Measurements from ENCODE around the gene JAK1. TPM values are rescaled to one million over a fixed set of nuclear protein-coding genes. Genes with fewer than 3 reads are reported as not detected.

Gene JAK1
- total and polyA plus RNA-seq, 9 of the 15 experiments (the other 6 are each of a cell fraction or from before 2014, with no cell fraction given): 9.7 to 44.1 (median 42.5) TPM

DNA sequence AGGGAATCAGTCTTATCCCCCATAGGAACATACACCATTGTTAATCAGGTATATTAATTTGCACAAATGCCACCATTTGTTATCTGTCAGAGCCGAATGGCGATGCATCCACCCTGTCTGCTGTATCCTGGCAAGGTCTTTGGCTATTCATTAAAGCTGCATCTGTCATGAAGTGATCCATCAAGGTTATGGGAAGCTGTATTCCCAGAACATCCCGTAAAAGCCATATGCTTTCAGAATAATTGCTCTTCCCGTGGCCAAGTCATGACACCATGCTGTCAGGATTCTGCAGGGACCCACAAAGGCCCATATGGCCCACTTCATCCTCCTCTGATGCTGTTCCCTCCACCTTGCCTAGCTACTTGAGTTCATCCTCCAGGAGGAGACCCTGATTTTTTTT lies 117.5 kb downstream of the JAK1 start:
- no peaks in the 10 kb centered on the region for H3K9me1 ChIP-seq (ENCODE audit: control insufficient read depth, insufficient read depth, low read length)
- intact Hi-C loops (cut with micrococcal nuclease): no loop called here
- no TSS peak for BruUV-seq (replicated peaks)
- no peaks in the 10 kb centered on the region for H3K4me1 ChIP-seq (replicated peaks in 1 of 2; ENCODE audit: control insufficient read depth in 2 of 2, insufficient read depth in 2 of 2, low read length in 2 of 2)
- no peak overlapping the region for H3K27ac ChIP-seq (ENCODE audit: extremely low read depth, low read depth, low read length)
- DNase-seq (ENCODE audit: extremely low read depth in 1 of 4, low spot score in 3 of 4): no peak
- TF ChIP-seq, protein P1, sequence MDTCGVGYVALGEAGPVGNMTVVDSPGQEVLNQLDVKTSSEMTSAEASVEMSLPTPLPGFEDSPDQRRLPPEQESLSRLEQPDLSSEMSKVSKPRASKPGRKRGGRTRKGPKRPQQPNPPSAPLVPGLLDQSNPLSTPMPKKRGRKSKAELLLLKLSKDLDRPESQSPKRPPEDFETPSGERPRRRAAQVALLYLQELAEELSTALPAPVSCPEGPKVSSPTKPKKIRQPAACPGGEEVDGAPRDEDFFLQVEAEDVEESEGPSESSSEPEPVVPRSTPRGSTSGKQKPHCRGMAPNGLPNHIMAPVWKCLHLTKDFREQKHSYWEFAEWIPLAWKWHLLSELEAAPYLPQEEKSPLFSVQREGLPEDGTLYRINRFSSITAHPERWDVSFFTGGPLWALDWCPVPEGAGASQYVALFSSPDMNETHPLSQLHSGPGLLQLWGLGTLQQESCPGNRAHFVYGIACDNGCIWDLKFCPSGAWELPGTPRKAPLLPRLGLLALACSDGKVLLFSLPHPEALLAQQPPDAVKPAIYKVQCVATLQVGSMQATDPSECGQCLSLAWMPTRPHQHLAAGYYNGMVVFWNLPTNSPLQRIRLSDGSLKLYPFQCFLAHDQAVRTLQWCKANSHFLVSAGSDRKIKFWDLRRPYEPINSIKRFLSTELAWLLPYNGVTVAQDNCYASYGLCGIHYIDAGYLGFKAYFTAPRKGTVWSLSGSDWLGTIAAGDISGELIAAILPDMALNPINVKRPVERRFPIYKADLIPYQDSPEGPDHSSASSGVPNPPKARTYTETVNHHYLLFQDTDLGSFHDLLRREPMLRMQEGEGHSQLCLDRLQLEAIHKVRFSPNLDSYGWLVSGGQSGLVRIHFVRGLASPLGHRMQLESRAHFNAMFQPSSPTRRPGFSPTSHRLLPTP (IDR thresholded peaks at IDR 0.05; ENCODE audit: borderline replicate concordance, extremely low read depth, insufficient read length): no peak
- H3K4me2 ChIP-seq (ENCODE audit: insufficient read depth, low read length): no peak overlapping the region
- 86% methylated on average over 4 of the region's 4 CpGs for WGBS (ENCODE audit: insufficient coverage, low coverage, missing lambda C conversion rate)
- CTCF ChIA-PET (ENCODE audit: low intra/inter-chr PET ratio): interaction anchor here (0.6 kb wide), 1 partner anchor 30 kb away, joined by 3 read pairs; no protein-coding TSS in a partner anchor
- in situ Hi-C loops (cut with MboI): no loop called here
- no peak overlapping the region for H3K4me3 ChIP-seq
- peaks cover 53% of the 10 kb centered on the region; the same call in 2 of the 3 replicates for H3K36me3 ChIP-seq (ENCODE audit: control insufficient read depth, insufficient read depth, low read length)
- no peak overlapping the region for H2AFZ ChIP-seq (ENCODE audit: low read depth, low read length)
- no peaks in the 10 kb centered on the region for H3K79me2 ChIP-seq (ENCODE audit: control insufficient read depth, insufficient read depth, low read length)
- no peak for FAIRE-seq
- no peaks in the 10 kb centered on the region for H3K9me3 ChIP-seq (replicated peaks; ENCODE audit: control insufficient read depth, insufficient read depth, low read depth, low read length)
- H4K20me1 ChIP-seq (replicated peaks; ENCODE audit: control insufficient read depth, insufficient read depth, low read length): no peaks in the 10 kb centered on the region
- POLR2A ChIA-PET: interaction anchor here (0.6 to 0.7 kb wide), 2 partner anchors 8 to 384 kb away, joined by 3 read pairs; no protein-coding TSS in a partner anchor
- no peak overlapping the region for H3K9ac ChIP-seq (ENCODE audit: insufficient read depth in 1 of 2, low read depth in 2 of 2, low read length in 2 of 2)
- no peaks in the 10 kb centered on the region for H3K27me3 ChIP-seq (ENCODE audit: control insufficient read depth in 2 of 2, insufficient read depth in 2 of 2, low read length in 2 of 2)
- no peak for ATAC-seq

DNA sequence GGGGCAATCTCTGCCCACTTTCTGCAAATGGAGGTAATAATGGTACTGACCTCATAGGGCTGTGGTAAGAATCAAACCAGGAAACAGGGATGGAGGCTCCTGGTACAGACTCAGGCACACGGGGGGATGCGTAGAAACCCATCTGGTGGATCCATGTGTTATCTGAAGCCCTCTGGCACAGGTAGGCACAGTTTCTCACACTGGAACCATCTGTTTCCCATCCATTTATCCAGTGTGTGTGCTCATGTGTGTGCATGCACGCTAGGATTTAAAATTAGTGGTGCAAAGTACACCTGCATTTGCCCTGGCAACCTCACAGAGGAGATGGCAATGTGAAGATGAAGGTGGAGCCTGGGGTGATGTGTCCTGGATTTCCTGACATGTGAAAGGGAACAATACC lies 118.2 kb downstream of the JAK1 start:
- Histone ChIP-seq H3K4me1 (replicated peaks in 1 of 2; ENCODE audit: control insufficient read depth in 2 of 2, insufficient read depth in 2 of 2, low read length in 2 of 2) (no peaks in the 10 kb centered on the region), H3K27me3 (ENCODE audit: control insufficient read depth in 2 of 2, insufficient read depth in 2 of 2, low read length in 2 of 2) (no peaks in the 10 kb centered on the region), H3K9me1 (ENCODE audit: control insufficient read depth, insufficient read depth, low read length) (no peaks in the 10 kb centered on the region), H3K27ac (ENCODE audit: extremely low read depth, low read depth, low read length) (no peak overlapping the region), H3K79me2 (ENCODE audit: control insufficient read depth, insufficient read depth, low read length) (no peaks in the 10 kb centered on the region), H3K4me2 (ENCODE audit: insufficient read depth, low read length) (no peak overlapping the region), H3K36me3 (ENCODE audit: control insufficient read depth, insufficient read depth, low read length) (peaks cover 51% of the 10 kb centered on the region; the same call in 2 of the 3 replicates), H3K4me3 (no peak overlapping the region), H2AFZ (ENCODE audit: low read depth, low read length) (no peak overlapping the region), H4K20me1 (replicated peaks; ENCODE audit: control insufficient read depth, insufficient read depth, low read length) (no peaks in the 10 kb centered on the region), H3K9ac (ENCODE audit: insufficient read depth in 1 of 2, low read depth in 2 of 2, low read length in 2 of 2) (no peak overlapping the region), H3K9me3 (replicated peaks; ENCODE audit: control insufficient read depth, insufficient read depth, low read depth, low read length) (no peaks in the 10 kb centered on the region)
- 89% methylated on average over 3 of the region's 3 CpGs for WGBS (ENCODE audit: insufficient coverage, low coverage, missing lambda C conversion rate)
- no peak for ATAC-seq
- in situ Hi-C loops (cut with MboI) (no loop called here), intact Hi-C loops (cut with micrococcal nuclease) (no loop called here)
- ChIA-PET POLR2A (interaction anchor here (0.6 kb wide), 1 partner anchor 1555 kb away, joined by 3 read pairs; no protein-coding TSS in a partner anchor), CTCF (ENCODE audit: low intra/inter-chr PET ratio) (no interaction called here)
- no peak for DNase-seq (ENCODE audit: extremely low read depth in 1 of 4, low spot score in 3 of 4)
- BruUV-seq (replicated peaks): no TSS peak
- FAIRE-seq: no peak
- no peak for TF ChIP-seq CREM (IDR thresholded peaks at IDR 0.05; ENCODE audit: low read depth)
- TF ChIP-seq RBM15 (IDR thresholded peaks at IDR 0.05; ENCODE audit: insufficient read depth, low read length): no peak
- no peak for TF ChIP-seq KDM2B (CRISPR knock-in tag; IDR thresholded peaks at IDR 0.05)
- TF ChIP-seq SMARCA4 (IDR thresholded peaks at IDR 0.05): no peak
- TF ChIP-seq DIDO1 (tag; IDR thresholded peaks at IDR 0.05; ENCODE audit: low read depth): no peak
- TF ChIP-seq, protein P2, sequence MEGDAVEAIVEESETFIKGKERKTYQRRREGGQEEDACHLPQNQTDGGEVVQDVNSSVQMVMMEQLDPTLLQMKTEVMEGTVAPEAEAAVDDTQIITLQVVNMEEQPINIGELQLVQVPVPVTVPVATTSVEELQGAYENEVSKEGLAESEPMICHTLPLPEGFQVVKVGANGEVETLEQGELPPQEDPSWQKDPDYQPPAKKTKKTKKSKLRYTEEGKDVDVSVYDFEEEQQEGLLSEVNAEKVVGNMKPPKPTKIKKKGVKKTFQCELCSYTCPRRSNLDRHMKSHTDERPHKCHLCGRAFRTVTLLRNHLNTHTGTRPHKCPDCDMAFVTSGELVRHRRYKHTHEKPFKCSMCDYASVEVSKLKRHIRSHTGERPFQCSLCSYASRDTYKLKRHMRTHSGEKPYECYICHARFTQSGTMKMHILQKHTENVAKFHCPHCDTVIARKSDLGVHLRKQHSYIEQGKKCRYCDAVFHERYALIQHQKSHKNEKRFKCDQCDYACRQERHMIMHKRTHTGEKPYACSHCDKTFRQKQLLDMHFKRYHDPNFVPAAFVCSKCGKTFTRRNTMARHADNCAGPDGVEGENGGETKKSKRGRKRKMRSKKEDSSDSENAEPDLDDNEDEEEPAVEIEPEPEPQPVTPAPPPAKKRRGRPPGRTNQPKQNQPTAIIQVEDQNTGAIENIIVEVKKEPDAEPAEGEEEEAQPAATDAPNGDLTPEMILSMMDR (IDR thresholded peaks at IDR 0.05 in 2 of 3, conservative IDR thresholded peaks at IDR 0.05 in 1 of 3; ENCODE audit: insufficient read depth in 2 of 3, low read depth in 1 of 3, low read length in 3 of 3): no peak
- no peak for TF ChIP-seq MAFK (IDR thresholded peaks at IDR 0.05; ENCODE audit: low read length)
- no peak for TF ChIP-seq NCOA1 (IDR thresholded peaks at IDR 0.05; ENCODE audit: low read depth)
- TF ChIP-seq CREBBP (IDR thresholded peaks at IDR 0.05; ENCODE audit: low read depth, low read length): no peak
- no peak for TF ChIP-seq ZNF12 (CRISPR knock-in tag; IDR thresholded peaks at IDR 0.05)
- no peak for TF ChIP-seq TCF3 (CRISPR knock-in tag; IDR thresholded peaks at IDR 0.05)
- TF ChIP-seq ZNF263 (CRISPR knock-in tag; IDR thresholded peaks at IDR 0.05; ENCODE audit: borderline replicate concordance): no peak

All from K562 (cell line).